ENCODE data around the gene SLIT3.

SLIT3 gene

DNA sequence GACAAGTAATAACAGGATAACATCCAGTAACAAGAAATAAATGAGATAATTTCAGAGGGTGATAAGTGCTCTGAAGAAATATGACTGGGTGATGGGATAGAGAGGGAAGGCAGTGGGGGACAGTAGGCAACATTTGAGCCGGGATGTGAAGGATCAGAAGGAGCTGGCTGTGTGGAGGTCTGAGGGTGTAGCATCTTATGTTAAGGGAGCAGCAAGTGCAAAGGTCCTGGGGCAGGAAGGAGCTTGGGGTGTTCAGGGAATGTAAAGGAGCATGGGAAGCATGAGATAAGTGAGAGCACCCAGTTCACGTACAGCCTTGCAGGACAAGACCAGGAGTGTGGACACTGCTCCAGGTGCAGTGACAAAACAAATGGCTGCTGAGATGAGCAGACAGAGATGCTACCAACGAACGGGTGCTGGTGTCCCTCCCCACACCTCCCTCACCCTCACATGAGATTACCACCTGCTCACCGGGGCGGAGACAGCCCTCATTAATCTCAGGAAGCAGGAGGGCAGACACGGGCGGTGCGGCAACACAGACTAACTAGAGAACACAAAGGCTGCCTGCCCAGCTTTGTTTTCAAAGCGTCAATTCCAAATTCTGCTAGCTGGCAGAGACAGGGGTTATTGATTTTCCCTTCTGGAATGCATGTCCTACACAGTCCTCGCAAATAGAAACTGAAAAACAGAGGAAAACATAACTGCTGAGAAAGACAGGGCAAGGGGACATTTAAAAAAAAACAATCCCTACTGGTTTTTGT is 423.6 kb downstream of the SLIT3 start:
- no peak for DNase-seq

DNA sequence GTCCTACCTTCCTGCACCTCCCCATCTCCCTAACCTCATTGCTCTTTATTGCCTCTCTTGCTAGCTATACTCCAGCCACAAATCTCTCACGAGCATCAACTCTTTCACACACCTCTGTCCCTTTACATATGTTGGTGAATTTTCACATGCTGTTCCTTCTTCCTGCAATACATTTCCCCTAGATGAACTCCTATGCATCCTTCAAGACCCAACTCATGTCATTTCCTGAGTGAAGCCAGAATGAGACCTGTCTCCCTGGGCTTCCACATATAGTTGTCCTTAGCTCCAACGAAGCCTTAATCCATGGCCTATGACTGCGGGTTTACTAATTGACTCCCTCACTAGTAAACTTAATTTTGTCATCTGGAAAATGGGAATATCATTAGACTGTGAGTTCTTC is 424.5 kb downstream of the SLIT3 start:
- no peak for DNase-seq

DNA sequence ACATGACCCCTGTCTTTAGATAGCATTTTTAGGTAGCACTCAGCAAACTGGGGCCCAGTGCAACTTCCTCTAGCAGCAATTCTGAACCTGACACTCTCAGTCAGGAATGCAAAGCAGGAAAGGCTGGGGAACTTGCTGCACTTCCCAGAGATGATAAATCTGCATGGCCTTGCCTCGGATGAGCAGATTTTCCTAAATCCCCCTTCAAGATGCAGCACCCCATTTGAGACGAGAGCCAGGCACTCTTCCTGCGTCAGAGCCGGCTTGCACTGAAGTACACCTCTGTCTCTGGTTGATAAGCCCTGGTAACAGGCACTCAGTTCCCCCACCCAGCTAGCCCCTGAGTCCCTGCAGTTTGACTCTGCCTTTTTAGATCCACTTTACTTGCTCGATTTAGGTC is 425.1 kb downstream of the SLIT3 start:
- DNase-seq, result no peak

DNA sequence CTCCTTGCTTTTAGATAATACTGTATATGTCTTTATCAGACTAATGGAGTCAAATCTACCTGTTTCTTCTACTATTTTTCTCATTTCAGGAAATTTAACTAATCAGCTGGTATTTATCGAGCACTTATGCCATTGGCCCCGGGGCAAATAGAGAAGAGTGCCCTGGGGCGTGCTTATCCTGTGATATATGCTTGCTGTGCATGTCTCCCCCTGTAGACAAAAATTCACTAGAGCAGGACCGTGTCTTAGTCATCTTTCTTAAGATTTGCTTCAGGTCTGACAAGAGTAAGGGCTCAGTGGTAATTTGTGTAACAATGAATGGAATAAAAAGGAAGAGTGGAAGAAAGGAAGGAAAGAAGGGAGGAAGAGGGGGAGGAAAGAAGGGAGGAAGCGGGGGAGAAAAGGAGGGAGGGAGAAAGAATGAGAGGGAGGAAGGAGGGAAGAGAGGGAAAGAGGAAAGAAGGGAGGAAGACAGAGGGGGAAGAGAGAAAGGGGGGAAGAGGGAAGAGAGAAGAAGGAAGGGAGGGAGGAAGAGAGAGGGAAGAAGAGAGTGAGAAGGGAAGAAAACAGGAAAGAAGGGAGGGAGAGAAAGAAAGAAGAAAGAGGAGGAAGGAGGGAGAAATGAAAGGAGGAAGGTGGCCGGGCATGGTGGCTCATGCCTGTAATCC is 426.1 kb downstream of the SLIT3 start:
- DNase-seq, result no peak

DNA sequence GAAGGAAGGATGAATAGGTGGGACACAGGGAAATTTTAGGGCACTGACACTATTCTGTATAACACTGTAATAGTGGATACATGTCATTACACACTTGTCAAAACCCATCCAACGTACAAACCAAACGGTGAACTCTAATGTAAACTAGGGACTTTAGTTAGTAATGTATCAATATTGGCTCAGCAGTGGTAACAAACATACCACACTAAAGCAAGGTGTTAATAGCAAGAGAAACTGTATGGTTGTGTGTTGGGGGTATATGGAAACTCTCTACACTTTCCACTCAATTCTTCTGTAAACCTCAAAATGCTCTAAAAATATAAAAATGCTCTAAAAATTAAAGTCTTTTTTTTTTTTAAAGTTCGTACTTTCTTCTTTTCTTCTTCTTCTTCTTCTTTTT is 428.7 kb downstream of the SLIT3 start:
- no peak for DNase-seq

DNA sequence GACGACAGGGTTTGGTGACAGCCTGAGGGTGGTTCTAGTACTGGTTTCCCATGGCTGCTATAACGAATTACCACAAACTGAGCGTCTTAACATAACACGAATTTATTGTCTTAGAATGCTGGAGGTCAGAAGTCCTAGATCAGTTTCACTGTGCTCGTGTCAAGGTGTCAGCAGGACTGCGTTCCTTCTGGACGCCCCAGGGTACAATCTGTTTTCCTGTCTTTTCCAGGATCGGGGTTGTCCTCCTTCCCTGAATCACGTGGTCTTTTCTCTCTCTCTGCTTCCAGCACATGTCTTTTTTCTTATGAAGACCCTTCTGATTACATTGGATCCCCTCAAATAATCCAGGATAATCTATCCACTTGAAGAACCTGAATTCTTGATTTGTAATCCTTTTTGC is 430.0 kb downstream of the SLIT3 start:
- no peak for DNase-seq

DNA sequence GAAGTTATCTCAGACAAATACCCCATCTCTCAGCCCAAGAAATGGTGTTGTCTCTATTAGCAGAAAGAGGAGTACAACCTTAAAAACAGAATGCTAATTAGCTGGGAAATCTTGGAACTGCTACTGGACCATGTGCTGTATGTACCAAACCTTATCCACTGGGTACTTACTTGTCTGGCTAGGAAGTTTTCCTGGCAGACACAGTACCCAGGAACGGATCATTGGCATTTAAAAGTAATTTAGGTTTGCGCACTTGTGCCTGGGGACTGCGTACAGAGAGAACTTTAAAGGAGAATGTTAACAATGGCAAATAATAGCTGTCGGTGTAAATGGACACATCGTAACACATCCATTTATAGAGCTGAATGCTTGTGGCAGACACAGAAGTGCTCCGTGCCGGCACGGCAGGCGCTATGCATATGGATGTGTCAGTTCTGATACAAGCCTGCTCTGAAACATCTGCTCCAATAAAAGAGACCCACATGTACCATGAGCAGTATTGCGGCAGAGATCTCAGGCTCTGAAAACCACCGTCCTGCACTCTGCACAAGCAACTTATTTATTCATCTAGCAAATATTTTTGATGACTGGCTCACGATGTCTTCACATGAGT is 431.2 kb downstream of the SLIT3 start:
- DNase-seq, result no peak

DNA sequence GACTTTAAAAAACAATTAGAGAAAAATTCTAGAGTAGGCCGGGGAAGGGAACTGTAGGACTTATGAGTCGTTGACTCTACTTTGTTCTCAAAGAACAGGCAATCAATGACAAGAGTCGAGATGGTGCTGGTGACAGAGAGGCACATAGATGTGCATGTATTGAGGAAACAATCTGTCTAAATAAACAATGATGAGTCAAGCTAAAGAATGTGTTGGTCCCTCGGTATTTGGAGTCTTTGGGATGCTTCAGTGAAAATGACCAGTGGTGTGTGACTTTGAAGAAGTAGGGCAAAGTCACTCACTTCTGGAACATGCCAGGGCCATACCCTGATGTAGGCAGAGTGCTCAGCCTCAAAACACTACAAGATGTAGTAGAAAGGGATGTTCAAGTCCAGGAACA is 433.7 kb downstream of the SLIT3 start:
- DNase-seq, result no peak

DNA sequence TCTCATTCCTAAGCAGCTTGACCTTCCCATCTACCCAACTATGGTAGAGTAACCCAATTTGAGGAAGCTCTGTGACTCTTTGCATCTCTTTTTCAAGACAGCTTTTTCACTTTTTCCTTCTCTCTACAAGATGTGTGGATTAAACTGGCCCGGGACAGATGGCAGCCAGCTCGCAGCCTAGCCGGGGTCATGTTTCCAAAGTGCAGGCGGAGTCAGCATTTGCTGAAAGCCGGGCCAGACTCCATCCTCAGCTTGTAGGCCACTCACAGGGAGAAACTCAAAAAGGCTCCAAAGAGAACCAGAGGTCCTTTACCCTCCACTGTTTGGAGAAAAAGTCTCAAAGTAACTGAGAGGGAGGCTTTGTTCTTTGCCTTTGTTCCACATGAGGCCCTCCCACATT is 435.0 kb downstream of the SLIT3 start:
- no peak for DNase-seq

DNA sequence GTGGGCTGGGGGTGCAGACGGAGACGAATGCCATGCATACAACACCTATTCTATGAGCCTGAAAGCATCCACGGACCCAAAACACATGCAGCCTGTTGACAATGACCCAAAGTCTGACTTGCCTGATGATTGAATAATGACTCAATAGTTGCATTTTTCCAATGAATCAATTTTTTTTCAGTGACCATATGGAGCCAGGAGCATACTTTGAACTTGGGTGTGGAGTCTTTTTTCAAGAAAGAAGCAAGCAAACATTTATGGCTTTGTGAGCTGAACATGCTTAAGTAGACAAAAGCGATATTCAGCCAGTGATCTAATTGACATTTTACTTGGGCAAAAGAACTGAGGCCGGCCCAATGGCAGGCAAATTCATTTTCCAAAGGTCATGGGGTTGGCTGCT is 437.9 kb downstream of the SLIT3 start:
- no peak for DNase-seq

DNA sequence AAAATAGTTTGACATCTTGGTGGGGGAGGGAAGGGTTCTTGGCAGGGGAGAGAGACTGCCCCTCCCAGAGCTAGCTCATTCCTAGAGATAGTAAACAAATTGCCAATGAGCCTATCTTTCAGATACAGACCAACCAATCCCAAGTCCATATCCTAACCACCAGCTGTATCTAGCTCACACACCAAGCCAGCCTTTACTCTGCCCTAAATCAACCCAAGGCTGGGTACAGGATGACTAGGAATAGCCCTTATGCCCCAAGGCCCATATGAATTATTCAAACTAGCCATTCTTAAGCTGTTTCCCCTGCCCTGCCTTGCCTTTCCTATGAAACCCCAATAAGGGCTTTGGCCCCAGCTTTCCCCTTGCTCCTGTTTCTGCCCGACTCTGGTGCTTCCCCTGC is 440.4 kb downstream of the SLIT3 start:
- DNase-seq, result no peak

DNA sequence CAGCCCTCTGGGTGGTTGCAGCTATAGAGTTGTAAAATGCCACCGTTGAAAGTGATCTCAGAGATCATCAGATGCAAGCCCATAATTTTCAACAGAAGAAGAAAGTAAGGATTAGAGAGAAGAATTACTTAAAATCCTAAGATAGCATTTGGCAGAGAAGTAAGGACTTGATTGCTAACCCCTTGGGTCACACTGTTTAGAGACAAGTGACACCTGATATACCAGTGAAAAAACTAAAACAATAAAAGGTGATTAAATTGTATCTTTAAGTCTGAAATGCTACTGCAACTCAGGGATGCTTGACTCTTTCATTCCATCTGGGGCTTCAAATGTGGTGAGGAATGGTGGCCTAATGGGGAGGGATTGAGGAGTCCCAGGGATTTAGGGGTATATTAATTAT is 440.9 kb downstream of the SLIT3 start:
- no peak for DNase-seq

DNA sequence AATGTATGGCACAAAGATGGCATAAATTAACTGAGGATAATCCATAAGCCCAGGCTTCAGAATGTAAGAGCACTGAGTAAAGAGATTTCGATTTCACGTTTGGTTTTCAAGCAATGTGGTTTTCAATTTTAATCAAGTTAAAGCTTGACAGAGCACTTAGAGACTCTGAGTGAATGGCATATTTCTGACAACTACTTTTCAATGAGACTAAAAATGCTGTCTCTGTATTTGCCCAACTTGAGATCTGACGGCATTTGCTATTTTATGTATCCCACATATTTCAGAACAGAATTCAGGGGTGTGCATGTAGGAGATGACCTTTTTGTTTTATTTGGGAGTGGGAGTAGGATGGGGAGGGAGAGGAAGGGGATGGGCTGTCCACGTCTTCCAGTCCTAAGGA is 441.5 kb downstream of the SLIT3 start:
- no peak for DNase-seq

DNA sequence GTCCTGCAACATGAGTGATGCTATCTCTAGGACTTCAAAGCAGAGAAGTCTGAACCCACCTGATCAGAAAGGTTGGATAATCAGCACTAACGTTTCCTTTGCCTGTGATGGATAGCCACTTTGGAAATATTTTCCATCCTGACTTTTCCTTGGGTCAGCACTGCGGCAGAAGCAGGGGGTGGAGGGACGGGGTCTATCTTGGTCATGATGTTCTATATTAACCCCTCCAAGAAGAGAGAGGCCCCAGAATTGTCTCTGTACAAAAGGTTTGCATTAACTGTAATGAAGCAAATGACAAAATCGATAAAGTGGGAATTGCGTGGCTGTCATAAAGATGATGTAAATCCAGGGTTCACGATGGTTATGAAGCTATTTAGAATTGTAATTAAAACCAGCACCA is 441.9 kb downstream of the SLIT3 start:
- DNase-seq, result no peak

DNA sequence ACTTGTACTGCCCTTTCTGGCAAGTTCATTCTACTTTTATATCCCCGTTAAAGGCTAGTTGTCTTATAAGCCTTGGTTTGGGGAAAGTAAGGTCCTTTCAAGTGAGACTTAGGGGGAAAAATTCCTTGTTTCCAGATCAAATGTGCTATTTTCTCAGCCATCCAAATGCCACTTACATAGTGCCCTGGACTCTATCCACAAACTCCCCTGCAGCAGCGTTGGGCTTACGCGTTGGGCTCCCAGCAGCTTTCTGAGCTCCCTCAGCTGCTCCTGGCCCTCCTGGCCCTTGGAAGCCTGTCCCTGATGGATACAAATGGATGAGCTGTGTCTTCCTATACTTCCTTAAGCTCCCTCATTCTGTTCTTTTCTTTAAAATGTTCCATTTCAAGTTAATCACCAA is 442.6 kb downstream of the SLIT3 start:
- no peak for DNase-seq

DNA sequence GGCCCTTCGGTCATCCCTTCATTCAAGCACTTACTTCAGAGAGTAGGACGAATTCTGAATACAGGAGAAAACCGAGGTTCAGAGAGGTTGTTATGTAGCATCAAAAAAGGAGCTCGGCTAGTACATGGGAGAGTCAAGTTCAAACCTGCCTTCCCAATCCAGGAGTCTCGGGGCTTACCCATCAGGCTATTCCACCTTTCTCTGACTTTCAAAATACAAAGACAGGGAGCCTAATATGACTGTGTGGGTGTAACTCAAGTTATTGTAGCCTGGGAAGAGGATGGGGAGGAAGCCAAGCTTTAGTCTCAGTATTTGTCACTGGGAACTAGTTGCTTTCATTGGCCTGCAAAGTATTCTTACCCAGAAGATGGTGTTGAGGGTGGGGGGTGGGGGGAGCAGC is 447.0 kb downstream of the SLIT3 start:
- no peak for DNase-seq

DNA sequence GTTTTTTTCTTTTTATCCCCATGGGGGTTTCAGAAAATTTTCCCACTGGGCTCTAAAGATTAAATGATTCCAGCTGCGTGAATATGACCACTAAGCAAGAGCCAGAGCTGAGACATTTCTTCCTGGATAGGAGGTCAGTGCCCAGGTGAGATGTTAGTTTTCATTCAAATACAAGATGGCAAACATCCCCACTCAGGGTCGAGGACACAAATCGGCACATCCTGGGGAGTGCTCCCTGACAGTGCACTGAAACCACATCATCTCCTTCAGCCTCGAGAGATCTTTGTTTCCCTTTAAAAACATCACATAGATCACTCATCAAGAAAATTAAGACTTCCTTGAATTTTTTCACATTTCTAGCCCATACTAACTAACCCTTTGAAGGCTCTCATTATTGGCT is 448.6 kb downstream of the SLIT3 start:
- DNase-seq, result no peak

DNA sequence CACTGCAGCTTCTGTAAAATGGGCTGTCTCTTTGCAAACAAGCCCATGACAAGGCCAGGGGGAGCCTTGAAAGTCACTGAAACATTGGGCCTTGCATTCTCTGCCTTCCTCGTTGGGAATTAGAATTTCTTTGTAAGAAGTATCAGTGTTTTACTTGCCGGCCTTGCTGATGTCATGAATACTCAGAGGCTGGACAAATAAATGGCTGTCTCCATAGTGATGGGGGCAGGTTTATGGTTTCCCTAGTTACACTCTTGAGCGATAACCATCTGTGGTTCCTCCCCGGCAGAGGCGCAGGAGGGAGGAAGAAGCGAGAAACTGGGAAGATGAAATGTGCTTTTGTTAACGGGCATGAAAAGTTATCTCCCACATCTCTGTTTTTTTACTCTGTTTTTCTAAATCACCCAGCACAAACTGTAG is 449.0 kb downstream of the SLIT3 start:
- DNase-seq, result no peak

DNA sequence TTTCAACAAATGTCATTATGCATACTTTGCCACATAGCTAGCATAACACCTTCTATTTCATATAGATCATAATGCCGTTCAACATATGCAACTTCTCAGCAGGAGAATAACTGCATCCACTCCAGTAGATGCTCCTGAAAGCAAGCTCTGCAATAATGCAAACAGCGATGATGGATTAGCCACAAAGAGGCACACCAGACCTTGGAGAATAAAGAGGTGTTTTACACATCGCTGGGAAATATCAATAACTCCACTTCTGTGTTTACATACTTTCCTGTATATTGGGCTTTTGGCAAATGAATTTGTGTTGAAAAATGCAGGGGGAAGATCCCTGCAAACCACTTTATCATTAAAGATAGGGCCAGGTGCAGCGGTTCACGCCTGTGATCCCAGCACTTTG is 450.3 kb downstream of the SLIT3 start:
- no peak for DNase-seq

DNA sequence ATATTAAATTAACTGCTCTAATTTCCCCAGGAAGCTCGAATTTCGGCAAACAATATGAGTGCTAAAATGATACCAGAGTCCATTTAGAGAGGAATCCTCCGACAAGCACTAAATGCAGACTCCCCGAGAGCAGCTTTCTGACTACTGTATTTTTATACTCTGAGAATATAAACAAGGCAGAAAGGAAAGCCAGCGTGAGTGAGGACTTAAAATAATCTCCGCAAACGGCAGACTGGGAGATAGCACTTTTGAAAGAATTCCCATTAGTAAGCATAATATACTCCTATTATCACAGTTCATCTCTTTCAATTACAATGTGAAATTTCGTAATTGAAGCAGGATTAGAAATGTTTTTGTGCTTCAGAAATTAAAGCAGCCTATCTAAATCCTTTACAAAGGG is 452.4 kb downstream of the SLIT3 start:
- DNase-seq, result no peak

DNA sequence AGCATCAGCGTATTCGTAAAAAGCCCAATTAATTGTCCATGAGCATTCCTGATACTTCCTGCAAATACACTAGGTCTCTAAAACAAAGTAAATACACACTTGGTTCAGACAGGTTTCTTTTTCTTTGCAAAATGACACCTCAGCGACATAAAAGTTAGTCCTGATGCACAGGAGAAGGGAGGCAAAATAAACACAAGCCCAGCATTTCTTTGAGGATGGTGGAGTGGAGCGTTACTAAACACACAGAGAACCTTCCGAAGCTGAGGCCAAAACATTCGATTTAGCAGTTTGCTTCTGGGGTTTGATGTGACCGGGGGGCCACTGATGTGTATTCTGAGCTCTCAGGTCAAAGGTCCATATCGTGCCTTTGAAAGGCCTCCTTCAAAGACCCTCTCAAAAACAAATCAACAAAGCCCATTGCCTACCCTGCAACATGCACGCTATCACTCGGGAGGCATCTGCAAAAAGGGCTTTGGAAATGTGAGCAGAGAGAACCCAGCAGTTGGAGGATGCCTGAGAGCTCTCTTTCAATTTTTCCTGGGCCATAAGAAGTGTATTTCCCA is 453.3 kb downstream of the SLIT3 start:
- no peak for DNase-seq

DNA sequence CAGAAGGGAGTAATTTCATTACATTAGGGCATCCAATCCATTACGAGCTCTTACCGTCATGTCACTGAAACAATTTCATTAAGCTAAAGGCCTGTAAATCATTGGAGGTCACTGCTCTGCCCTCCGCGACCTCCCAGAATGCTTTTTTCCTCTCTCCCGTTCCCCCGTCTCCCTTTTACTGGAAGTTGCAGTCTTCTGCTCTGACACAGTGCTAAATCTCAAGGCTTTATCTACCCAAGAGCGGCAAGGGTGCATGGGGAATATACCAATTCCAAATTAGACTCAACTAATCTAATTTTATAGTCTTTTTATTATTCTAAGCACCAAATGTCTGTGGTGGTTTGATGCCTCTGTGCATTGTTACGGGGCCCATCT is 456.0 kb downstream of the SLIT3 start:
- no peak for DNase-seq

DNA sequence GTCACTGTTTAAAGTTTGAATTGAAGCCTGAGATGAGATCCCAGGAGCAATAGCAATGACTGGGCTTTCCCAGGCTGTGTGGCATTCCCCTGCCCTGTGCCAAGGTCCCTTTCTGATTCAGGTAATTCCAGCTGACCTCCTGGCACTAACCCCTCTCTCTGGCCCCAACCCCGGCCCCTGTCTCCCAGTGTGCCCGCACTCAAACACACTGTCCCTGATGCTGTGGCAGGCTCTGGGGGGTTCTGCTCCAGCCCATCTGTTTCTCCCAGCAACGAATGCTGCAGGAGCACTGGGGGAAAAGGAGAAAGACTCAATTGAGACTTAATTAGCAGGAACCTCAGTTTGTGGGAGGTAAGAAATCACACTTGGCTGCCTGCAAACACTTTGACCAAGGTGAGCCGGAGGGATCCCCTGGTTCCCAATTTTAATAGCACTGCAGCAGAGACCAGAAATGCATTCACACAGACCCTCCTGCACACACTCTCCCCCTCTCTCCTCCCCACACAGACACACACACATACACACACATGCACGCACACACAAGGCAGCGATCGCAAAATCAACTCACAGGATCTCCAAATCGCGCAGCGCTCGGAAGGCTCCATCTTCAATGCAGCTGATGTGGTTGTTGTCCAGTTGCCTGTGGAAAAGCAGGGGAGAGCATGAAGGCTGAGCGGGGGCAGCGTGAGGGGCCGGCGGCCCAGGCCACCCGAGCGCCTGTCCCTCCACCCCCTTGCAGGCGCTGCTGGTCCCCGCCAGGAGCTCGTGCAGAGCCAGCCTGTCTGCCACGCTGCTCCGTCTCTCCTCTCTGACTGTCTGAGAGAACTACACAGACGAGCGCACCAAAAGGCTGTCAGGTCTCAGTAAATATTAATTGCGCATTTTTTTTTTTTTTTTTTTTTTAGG is 456.7 kb downstream of the SLIT3 start:
- no peak for DNase-seq

Measured in stimulated activated CD4-positive, alpha-beta T cell treated with anti-CD3 and anti-CD28 coated beads, Interleukin-4, amount 100 ng/mL, for 1 hour (primary cell).